ENCODE results near the gene MLLT1. TPM values are rescaled to one million over a fixed set of nuclear protein-coding genes. Genes with fewer than 3 reads are reported as not detected.

Gene MLLT1
- total RNA-seq, 1 experiment from 2014 or later = 54.9 TPM

- DNase-seq = no peak
- H3K36me3 Mint-ChIP-seq (ENCODE audit: insufficient read depth in 1 of 3, low read depth in 3 of 3) = peaks cover 22 to 64% (median 54%) of the 10 kb centered on the region in 3 experiments
- Histone ChIP-seq H3K56ac (ENCODE audit: insufficient read length, low read depth, low read length) (no peak overlapping the region), H4K5ac (ENCODE audit: insufficient read length, low read depth, low read length) (no peak overlapping the region), H3K4me2 (ENCODE audit: insufficient read depth, insufficient read length, low read length) (no peak overlapping the region), H3K27ac (ENCODE audit: insufficient read length, low read depth, low read length) (no peak overlapping the region), H3K18ac (ENCODE audit: insufficient read length, low read depth, low read length) (no peak overlapping the region), H4K91ac (ENCODE audit: insufficient read length, low read depth, low read length) (no peak overlapping the region), H2BK120ac (ENCODE audit: low read depth, low read length, poor library complexity, severe bottlenecking) (no peak overlapping the region), H3T11ph (ENCODE audit: low read length) (no peak overlapping the region), H4K8ac (replicated peaks; ENCODE audit: insufficient read length, low read depth, low read length) (no peak overlapping the region), H2BK5ac (ENCODE audit: insufficient read length, low read length) (no peak overlapping the region), H3K9ac (ENCODE audit: extremely low read depth, insufficient read length, low read length) (no peak overlapping the region), H2BK15ac (ENCODE audit: low read depth, low read length) (no peak overlapping the region), H3K9me3 (ENCODE audit: control insufficient read depth, low read depth, low read length) (no peaks in the 10 kb centered on the region), H3K23me2 (ENCODE audit: insufficient read length, low read depth, low read length, poor library complexity, severe bottlenecking) (no peaks in the 10 kb centered on the region), H3K14ac (ENCODE audit: insufficient read depth, low read length) (no peak overlapping the region), H4K20me1 (ENCODE audit: control insufficient read depth, insufficient read depth, insufficient read length) (peaks cover 6% of the 10 kb centered on the region), H2BK12ac (ENCODE audit: insufficient read length, low read depth, low read length) (no peak overlapping the region), H2AK5ac (ENCODE audit: insufficient read length, low read length) (no peak overlapping the region), H3K4ac (ENCODE audit: low read depth, low read length) (no peak overlapping the region), H3K27me3 (ENCODE audit: insufficient read depth, low read length) (no peaks in the 10 kb centered on the region), H3K79me2 (ENCODE audit: insufficient read depth, low read length) (peaks cover 12% of the 10 kb centered on the region; the same call in 1 of the 2 replicates), H3K4me1 (ENCODE audit: insufficient read depth, low read length) (no peaks in the 10 kb centered on the region), H2AFZ (ENCODE audit: low read length) (no peak overlapping the region), H3K23ac (ENCODE audit: insufficient read length, low read depth, low read length) (no peak overlapping the region), H3K79me1 (ENCODE audit: insufficient read depth, low read depth, low read length, poor library complexity, severe bottlenecking) (peaks cover 12% of the 10 kb centered on the region), H2BK20ac (ENCODE audit: low read depth, low read length, poor library complexity, severe bottlenecking) (no peak overlapping the region)
- H3K27me3 Mint-ChIP-seq (ENCODE audit: low read depth) = no peaks in the 10 kb centered on the region
- no CpG with 5 or more reads among the region's 18 CpGs for WGBS (ENCODE audit: extremely low coverage, insufficient read length, low lambda C conversion rate)
- peak overlapping the region; percentile 67 to 95 (median 85); a peak in 4 of 7 replicates for H3K27ac Mint-ChIP-seq
- no peak overlapping the region for H3K4me3 Mint-ChIP-seq
- peaks cover 7 to 11% of the 10 kb centered on the region in 2 experiments for H3K4me1 Mint-ChIP-seq
- H3K9me3 Mint-ChIP-seq = no peaks in the 10 kb centered on the region
- no peak for TF ChIP-seq CTCF (conservative IDR thresholded peaks at IDR 0.05)
These were observed 15.9 kb downstream of the MLLT1 start for GRCh38 chr19:6263735-6264444.
